ENCODE results near the gene TMEFF2. TPM values are rescaled to one million over a fixed set of nuclear protein-coding genes. Genes with fewer than 3 reads are reported as not detected.

The TMEFF2 gene
- total and polyA plus RNA-seq, 12 donors, result 0.16 to 2.7 (median 0.58) TPM; not detected in 2

- no peak overlapping the region for H3K27ac ChIP-seq
- intact Hi-C loops (cut with DNase I), result no loop called here
- TF ChIP-seq, protein P1, sequence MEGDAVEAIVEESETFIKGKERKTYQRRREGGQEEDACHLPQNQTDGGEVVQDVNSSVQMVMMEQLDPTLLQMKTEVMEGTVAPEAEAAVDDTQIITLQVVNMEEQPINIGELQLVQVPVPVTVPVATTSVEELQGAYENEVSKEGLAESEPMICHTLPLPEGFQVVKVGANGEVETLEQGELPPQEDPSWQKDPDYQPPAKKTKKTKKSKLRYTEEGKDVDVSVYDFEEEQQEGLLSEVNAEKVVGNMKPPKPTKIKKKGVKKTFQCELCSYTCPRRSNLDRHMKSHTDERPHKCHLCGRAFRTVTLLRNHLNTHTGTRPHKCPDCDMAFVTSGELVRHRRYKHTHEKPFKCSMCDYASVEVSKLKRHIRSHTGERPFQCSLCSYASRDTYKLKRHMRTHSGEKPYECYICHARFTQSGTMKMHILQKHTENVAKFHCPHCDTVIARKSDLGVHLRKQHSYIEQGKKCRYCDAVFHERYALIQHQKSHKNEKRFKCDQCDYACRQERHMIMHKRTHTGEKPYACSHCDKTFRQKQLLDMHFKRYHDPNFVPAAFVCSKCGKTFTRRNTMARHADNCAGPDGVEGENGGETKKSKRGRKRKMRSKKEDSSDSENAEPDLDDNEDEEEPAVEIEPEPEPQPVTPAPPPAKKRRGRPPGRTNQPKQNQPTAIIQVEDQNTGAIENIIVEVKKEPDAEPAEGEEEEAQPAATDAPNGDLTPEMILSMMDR (IDR thresholded peaks at IDR 0.05), result no peak
- no peak for TF ChIP-seq POLR2A (IDR thresholded peaks at IDR 0.05)
- DNase-seq, result no peak
- no peaks in the 10 kb centered on the region for H3K36me3 ChIP-seq (replicated peaks in 1 of 2)
- H3K27me3 ChIP-seq, result no peaks in the 10 kb centered on the region
- H3K9me3 ChIP-seq (replicated peaks in 1 of 3), result no peaks in the 10 kb centered on the region
- no peak overlapping the region for H3K4me3 ChIP-seq
- no peaks in the 10 kb centered on the region for H3K4me1 ChIP-seq (replicated peaks in 1 of 2)
Measured at GRCh38 chr2:192123847-192124246, 70.9 kb downstream of the TMEFF2 start.

GRCh38 chr2:192122946-192123345 lies 71.8 kb downstream of the TMEFF2 start:
- intact Hi-C loops (cut with DNase I), result no loop called here
- H3K4me1 ChIP-seq (replicated peaks in 1 of 2), result no peaks in the 10 kb centered on the region
- H3K27ac ChIP-seq, result no peak overlapping the region
- TF ChIP-seq, protein P1 (IDR thresholded peaks at IDR 0.05), result no peak
- TF ChIP-seq POLR2A (IDR thresholded peaks at IDR 0.05), result no peak
- no peaks in the 10 kb centered on the region for H3K9me3 ChIP-seq (replicated peaks in 1 of 3)
- H3K36me3 ChIP-seq (replicated peaks in 1 of 2), result no peaks in the 10 kb centered on the region
- no peak overlapping the region for H3K4me3 ChIP-seq
- H3K27me3 ChIP-seq, result no peaks in the 10 kb centered on the region
- DNase-seq, result no peak

DNA sequence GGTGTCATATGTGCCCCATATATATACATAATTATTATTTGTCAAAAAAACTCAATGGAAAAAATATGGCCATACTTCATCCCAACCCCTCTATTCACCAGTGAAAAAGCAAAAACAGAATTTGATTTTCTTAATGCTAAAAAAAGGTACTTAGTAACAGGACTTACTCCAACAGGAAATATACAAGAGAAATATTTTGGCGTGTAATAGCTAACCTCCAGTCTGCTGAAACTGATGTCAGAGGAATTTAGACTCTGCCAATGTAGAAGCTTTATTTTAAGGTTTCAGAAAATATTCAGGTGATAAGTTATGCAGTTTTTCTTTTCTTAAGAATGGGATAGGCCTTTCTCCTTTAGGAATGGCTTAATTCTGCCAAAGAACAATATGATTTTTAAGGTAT lies 72.6 kb downstream of the TMEFF2 start:
- DNase-seq, result no peak
- intact Hi-C loops (cut with DNase I), result no loop called here
- 55 to 75% (median 64%) methylated on average over 1 of the region's 1 CpG for WGBS, 4 donors
- Histone ChIP-seq H3K9me3 (replicated peaks in 1 of 3) (no peaks in the 10 kb centered on the region), H3K4me3 (no peak overlapping the region), H3K27me3 (no peaks in the 10 kb centered on the region), H3K4me1 (replicated peaks in 1 of 2) (no peaks in the 10 kb centered on the region), H3K27ac (no peak overlapping the region), H3K36me3 (replicated peaks in 1 of 2) (no peaks in the 10 kb centered on the region)
- no peak for TF ChIP-seq POLR2A (IDR thresholded peaks at IDR 0.05)
- TF ChIP-seq, protein P1 (IDR thresholded peaks at IDR 0.05), result no peak

DNA sequence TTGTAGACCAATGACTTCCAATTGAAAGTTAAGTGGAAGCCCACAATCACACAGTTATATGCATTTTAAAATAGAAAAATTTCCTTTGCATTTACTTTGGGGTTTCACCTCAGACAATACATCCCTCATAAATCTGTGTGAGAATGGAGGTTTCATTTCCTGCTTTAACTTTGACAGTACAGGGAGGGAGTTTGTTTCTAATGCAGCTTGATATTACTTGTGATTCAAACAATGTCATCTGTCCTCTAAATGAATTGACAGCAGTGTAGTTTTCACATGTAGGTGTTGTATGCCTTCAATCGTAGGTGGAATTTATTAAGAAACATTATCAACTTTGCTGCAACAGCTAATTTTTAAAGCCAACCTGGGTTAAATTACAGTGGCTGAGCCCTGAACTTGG lies 75.2 kb downstream of the TMEFF2 start:
- intact Hi-C loops (cut with DNase I), result no loop called here
- H3K4me3 ChIP-seq, result no peak overlapping the region
- no peak overlapping the region for H3K27ac ChIP-seq
- DNase-seq, result no peak
- no peaks in the 10 kb centered on the region for H3K27me3 ChIP-seq
- TF ChIP-seq, protein P1 (IDR thresholded peaks at IDR 0.05), result no peak
- TF ChIP-seq POLR2A (IDR thresholded peaks at IDR 0.05), result no peak
- WGBS, 4 donors, result 61 to 74% (median 69%) methylated on average over 1 of the region's 1 CpG
- no peaks in the 10 kb centered on the region for H3K36me3 ChIP-seq (replicated peaks in 1 of 2)
- H3K9me3 ChIP-seq (replicated peaks in 1 of 3), result no peaks in the 10 kb centered on the region
- no peaks in the 10 kb centered on the region for H3K4me1 ChIP-seq (replicated peaks in 1 of 2)
